ENCODE data around the gene RNF34.
A peak's percentile ranks its signal among the peaks of the same experiment; 100 is the strongest.
"Not testable (repeated sequence)": the region's sequence is repeated elsewhere in the genome, so short reads cannot be mapped to it uniquely, and the experiment has no call there.

The RNF34 gene, protein sequence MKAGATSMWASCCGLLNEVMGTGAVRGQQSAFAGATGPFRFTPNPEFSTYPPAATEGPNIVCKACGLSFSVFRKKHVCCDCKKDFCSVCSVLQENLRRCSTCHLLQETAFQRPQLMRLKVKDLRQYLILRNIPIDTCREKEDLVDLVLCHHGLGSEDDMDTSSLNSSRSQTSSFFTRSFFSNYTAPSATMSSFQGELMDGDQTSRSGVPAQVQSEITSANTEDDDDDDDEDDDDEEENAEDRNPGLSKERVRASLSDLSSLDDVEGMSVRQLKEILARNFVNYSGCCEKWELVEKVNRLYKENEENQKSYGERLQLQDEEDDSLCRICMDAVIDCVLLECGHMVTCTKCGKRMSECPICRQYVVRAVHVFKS

DNA sequence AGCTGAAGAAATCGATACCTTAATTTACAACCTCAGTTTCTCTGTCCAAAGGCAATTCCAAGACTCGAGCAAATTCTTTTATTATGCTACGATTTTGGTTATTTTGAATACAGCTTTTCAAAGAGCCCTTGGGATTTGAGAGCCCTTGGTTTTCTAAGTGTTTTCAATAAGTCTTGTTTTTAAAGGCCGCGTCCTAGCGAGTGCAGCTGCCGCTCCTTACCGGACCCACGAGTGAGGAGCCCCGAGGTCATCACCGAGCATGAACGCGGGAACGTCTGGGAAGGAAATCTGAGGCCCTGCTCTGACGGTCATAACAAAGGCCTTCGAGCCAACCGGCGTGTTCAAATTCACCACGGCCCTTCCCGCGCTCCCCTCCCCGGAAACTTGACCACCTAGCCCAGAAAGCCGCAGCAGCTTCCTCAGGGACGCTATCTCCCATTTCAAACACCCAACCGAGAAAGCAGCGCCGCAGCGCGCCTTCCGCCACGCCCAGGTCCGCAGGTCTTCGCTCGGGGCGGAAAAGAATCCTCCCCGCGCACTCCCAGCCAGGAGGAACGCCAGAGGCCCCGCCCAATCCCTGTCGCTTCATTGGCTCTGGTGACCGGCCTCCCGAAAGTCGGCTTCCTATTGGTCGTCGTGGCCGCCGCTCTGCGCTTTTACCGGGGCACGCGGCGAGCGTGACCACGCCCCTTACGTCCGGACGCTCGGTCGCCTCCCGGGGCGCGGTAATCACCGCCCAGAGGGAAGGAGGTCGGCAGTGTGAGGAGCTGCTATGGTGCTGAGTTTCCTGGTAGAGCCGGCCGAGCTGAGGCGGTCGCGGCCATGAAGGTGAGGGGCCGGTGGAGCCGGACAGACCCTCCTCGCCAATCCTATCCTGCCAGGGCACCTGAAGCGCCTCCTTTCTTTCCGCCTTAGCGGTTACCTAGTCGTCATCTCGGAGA, at the start of gene RNF34:
RNF34 (plus strand) TSS at position 728 of the 941 bp plus-strand sequence; CDS start at position 823, 95 bp downstream.
- peak; percentile 92 for DNase-seq (ENCODE audit: low read depth)
- H3K4me3 ChIP-seq (ENCODE audit: low read depth, low read length) = peak within 1 kb of the TSS; percentile 80

DNA sequence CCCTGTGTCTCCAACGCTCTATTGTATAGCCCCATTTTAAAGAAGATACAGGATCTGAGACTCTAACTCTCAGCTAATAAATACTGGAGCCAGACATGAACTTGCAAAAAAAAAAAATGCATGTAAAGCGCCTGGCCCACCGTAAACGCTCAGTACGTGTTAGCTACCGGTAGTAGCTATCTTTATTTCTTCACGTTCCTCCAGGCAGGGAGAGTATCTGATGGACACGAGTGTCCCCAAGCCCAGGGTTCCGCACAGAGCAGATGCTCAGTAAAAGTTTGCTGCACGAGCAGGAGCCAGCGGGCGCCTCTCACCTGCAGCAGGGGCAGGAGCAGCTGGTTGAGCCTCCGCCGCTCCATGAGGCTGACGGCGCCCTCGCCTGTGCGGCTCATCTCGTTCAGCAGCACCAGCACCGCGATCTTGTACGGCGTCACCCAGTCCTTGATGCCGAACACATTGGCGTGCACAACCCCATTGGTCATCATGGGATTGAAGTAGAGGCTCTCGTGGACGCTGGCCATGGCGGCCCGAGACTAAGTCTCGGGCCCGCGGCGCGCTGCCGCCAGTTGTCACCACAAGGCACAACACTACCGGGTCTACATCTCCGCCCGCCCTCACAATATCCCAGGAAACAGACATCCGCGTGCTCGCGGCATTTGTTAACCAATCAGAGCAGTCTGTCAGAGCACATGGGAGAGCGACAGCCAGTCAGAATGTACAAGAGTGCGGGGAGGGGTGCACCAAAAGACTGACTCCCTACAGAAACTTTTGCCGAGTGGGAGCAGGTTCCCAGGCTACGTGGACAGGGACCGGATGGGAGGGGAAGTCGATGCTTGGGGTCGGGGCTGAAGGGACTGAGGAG, 47.9 kb upstream of the RNF34 start, which contains the start of gene ANAPC5:
ANAPC5 (minus strand) TSS at position 592 of the 862 bp plus-strand sequence; CDS start at position 521, 71 bp downstream.
- DNase-seq (ENCODE audit: low read depth) = peak; percentile 97
- H3K4me3 ChIP-seq (ENCODE audit: low read depth, low read length) = peak within 1 kb of the TSS; percentile 88

DNA sequence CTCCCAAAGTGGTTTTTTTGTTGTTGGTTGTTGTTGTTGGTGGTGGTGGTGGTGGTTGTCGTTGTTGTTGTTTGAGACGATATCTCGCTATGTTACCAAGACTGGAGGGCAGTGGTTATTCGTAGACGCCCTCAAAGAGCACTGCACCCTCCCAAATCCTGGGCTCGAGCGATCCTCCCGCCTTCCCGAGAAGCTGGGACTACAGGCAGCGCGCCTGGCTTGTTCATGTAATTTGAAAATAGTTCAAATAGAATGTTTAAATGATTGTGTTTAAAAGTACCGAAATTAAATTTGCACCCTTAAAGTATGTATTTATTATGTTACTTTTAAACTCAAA, 47.3 kb upstream of the RNF34 start:
- H3K4me3 ChIP-seq (ENCODE audit: low read depth, low read length) = peak overlapping the region; percentile 88
- no peak for DNase-seq (ENCODE audit: low read depth)

DNA sequence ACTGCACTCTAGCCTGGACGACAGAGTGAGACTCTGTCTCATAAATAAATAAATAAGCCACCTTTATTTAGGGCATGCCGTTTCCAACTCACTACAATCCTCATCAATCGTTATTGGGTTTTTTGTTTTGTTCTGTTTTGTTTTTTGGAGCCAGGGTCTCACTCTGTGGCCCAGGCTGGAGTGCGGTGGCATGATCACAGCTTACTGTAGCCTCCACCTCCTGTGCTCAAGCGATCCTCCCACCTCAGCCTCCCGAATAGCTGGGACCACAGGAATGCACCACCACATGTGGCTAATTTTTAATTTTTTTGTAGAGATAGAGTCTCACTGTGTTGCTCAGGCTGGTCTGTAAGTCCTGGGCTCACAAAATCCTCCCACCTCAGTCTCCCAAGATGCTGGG, 44.1 kb upstream of the RNF34 start:
- no peak overlapping the region for H3K4me3 ChIP-seq (ENCODE audit: low read depth, low read length)
- DNase-seq (ENCODE audit: low read depth) = no peak

DNA sequence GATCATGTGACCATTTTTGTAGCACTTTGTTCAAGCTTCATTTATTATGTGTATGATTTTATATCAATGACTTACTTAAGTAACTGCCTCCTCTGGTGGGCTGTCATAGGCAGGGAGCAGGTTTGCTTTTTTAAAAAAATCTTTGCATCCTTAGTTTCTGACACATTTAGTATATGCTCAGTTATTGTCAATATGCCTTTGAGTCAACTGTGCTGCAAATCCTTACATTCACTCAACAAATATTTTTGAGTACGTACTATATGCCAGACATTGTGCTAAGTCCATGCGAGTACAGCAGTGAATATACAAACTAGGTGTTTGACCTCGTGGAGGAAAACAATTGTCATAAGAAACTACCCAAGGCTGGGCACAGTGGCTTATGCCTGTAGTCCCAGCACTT, 43.3 kb upstream of the RNF34 start:
- H3K4me3 ChIP-seq (ENCODE audit: low read depth, low read length) = no peak overlapping the region
- DNase-seq (ENCODE audit: low read depth) = no peak

DNA sequence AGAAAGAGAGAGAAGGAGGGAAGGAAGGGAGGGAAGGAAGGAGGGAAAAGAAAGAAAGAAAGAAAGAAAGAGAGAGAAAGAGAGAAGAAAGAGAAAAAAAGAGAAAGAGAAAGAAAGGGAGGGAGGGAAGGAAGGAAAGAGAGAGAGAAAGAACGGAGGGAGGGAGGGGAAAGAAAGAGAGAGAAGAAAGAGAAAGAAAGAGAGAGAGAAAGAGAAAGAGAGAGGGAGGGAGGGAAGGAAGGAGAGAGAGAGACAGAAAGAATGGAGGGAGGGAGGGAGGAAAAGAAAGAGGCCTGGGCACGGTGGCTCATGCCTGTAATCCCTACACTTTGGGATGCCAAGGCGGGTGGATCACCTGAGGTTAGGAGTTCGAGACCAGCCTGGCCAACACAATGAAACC, 42.6 kb upstream of the RNF34 start:
- DNase-seq (ENCODE audit: low read depth) = no peak
- H3K4me3 ChIP-seq (ENCODE audit: low read depth, low read length) = no peak overlapping the region

DNA sequence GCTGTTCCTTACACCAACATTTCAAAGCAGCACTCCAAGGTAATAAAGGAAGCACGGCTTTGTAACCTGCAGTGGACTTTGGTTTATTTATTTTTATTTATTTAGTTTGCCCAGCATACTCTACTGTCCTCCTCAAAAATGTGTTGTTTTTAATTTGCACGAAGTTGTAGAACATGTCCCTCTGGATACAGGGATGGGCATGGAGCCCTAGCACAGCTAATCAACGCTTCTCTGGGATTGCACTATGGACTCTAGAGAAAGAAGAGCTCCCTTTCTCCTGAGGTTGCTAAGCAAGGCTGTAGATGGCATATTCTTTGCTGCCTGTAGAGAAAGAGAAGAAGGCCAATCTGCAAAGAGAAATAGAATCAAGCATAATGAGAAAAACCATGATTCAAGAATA, 41.8 kb upstream of the RNF34 start:
- no peak overlapping the region for H3K4me3 ChIP-seq (ENCODE audit: low read depth, low read length)
- no peak for DNase-seq (ENCODE audit: low read depth)

DNA sequence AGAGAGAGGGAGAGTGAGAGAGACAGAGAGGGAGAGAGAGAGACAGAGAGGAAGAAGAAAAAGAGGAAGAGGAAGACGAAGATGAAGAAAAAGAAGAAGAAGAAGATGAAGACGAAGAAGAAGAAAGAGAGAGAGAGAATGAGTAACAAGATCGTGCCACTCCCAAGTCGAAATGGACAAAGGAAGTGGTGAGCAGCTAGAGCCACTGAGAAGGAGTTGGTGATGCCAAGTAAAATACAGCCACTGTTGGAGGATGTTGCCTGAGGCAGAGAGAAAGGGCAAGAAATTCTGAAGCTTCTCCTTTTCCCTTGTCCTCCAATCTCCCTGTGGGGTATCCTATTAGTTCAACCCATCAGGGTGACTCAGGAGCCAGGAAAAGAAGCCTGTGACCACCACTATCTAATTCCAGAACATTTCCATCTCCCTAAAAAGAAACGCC, 35.2 kb upstream of the RNF34 start:
- no peak for DNase-seq (ENCODE audit: low read depth)

DNA sequence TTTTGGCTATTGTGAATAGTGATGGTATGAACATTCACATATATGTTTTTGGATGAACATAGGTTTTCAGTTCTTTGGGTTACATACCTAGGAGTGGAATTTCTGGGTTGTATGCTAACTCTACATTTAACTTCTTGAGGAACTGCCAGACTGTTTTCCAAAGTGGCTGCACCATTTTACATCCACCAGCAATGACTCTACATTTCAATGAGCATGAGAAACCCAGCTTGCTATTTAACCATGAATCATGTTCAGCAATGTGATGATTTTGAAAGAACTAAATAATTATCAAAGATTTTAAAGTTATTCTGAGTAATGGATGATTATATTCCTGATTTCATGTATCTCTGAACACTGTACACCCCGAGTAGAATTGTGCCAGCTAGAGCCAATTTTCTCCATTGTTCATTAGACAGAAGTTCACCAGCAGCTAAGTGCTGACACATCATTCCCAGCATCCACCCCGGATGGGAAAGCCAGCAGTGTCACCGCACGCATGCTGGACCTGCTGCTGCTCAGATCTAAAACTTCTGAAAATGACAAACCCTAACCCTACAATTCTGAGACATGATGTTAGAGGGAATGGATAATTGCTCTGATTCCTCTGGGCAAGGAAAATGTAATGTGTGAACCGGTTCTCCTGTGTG, 34.4 kb upstream of the RNF34 start:
- no peak overlapping the region for H3K4me3 ChIP-seq (ENCODE audit: low read depth, low read length)
- no peak for DNase-seq (ENCODE audit: low read depth)

More for the DNA sequence above, 35.2 kb upstream of the RNF34 start:
- H3K4me3 ChIP-seq (ENCODE audit: low read depth, low read length) = no peak overlapping the region

DNA sequence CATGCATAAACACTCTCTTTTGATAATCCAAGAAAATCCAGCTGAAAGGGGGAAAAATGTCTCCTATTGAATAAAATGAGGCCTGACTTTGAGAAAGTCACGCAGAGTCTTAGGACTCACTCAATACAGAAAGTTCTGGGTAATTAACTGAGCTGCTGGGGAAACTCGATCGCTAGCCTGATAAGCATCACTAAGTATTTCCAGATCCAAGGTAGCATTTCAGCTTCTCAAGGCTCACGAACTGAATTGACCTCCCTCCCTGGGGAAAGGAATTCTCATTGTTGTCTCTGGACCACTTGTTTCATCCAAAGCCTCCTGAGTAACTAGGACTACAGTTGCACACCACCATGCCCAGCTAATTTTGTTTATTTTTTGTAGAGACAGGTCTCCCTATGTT, 33.9 kb upstream of the RNF34 start:
- no peak for DNase-seq (ENCODE audit: low read depth)

DNA sequence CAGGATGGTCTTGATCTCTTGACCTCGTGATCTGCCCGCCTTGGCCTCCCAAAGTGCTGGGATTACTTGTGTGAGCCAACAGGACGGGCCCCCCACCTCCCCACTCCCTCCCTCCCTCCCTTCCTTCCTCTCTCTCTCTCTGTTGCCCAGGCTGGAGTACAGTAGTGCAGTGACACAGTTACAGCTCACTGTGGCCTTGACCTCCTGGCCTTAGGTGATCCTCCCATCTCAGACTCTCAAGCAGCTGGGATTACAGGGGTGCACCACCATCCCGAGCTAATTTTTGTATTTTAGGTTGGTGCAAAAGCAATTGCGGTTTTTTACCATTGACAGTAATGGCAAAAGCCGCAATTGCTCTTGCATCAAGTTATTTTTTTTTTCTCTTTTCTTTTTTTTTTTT, 28.5 kb upstream of the RNF34 start:
- no peak for DNase-seq (ENCODE audit: low read depth)
- H3K4me3 ChIP-seq (ENCODE audit: low read depth, low read length) = no peak overlapping the region

More for the DNA sequence above, 33.9 kb upstream of the RNF34 start:
- no peak overlapping the region for H3K4me3 ChIP-seq (ENCODE audit: low read depth, low read length)

DNA sequence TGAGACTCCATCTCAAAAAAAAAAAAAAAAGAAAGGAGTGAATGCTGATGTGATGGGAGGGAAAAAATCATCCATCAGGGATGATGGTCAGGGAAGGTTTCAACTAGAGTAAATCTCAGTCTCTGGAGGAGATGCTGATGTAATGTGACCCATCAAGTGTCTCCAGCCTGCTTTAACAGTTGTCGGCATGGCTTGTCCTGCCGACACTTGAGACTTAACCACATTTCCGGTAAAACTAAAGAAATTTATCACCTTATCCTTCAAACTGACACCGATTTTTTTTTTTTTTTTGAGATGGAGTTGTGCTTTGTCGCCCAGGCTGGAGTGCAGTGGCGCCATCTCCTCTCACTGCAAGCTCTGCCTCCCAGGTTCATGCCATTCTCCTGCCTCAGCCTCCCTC, 26.2 kb upstream of the RNF34 start:
- H3K4me3 ChIP-seq (ENCODE audit: low read depth, low read length) = no peak overlapping the region
- no peak for DNase-seq (ENCODE audit: low read depth)

DNA sequence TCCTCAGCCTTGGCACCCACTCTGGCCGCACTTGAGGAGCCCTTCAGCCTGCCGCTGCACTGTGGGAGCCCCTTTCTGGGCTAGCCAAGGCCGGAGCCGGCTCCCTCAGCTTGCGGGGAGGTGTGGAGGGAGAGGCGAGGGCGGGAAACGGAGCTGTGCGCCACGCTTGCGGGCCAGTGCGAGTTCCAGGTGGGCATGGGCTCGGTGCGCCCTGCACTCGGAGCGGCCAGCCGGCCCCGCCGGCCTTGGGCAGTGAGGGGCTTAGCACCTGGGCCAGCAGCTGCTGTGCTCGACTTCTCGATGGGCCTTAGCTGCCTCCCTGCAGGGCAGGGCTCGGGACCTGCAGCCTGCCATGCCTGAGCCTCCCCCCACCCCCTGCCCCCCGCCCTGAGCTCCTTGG, 25.6 kb upstream of the RNF34 start:
- not testable (repeated sequence) for DNase-seq (ENCODE audit: low read depth); H3K4me3 ChIP-seq (ENCODE audit: low read depth, low read length)

DNA sequence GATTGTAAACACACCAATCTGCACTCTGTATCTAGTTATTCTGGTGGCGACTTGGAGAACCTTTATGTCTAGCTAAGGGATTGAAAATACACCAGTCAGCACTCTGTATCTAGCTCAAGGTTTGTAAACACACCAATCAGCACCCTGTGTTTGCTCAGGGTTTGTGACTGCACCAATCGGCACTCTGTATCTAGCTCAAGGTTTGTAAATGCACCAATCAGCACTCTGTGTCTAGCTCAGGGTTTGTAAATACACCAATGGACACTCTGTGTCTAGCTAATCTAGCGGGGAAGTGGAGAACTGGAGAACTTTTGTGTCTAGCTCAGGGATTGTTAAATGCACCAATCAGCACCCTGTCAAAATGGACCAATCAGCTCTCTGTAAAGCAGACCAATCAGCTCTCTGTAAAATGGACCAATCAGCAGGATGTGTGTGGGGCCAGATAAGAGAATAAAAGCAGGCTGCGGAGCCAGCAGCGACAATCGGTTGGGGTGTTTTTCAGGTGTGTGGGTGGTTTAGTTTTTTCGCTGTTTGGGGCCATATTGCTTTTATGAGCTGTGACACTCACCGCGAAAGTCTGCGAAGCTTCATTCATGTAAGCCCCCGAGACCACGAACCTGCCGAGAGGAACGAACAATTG, 24.9 kb upstream of the RNF34 start:
- H3K4me3 ChIP-seq (ENCODE audit: low read depth, low read length); DNase-seq (ENCODE audit: low read depth): not testable (repeated sequence)

DNA sequence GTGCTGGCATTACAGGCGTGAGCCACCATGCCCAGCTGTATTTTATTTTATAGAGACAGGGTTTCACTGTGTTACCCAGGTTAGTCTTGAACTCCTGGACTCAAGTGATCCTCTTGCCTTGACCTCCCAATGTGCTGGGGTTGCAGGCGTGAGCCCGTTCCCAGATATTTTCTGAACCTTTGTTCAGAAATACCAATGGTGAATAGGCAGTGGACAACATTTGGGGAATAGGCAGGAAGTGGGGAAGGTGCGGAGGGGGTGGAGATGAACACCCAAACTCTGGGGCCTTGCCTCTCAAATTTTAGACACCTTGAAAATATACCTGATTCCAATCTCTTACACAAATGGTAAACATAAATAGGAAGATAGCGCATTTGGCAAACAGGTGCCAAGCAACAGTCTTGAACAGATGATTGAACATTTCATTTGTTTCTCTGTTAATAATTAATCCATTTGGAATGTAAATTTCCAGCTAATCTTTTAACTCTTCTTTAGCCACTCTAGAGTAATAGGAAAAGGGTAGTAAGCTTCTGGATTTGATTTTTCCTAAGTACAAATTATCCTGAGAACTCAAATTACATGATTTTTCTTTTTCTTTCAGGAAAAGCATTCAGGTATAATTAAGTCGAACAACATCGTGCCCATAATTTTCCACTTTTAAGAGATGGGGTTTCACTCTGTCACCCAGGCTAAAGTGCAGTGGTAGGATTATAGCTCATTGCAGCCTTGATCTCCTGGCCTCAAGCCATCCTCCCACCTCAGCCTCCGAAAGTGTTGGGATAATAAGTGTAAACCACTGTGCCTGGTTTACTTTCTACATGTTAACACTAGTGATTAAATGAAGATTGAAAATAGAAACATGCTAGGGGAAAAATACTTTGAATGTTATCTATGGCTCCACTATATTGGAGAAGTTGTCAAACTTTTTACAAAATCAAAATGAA, 22.9 kb upstream of the RNF34 start:
- no peak overlapping the region for H3K4me3 ChIP-seq (ENCODE audit: low read depth, low read length)
- no peak for DNase-seq (ENCODE audit: low read depth)

DNA sequence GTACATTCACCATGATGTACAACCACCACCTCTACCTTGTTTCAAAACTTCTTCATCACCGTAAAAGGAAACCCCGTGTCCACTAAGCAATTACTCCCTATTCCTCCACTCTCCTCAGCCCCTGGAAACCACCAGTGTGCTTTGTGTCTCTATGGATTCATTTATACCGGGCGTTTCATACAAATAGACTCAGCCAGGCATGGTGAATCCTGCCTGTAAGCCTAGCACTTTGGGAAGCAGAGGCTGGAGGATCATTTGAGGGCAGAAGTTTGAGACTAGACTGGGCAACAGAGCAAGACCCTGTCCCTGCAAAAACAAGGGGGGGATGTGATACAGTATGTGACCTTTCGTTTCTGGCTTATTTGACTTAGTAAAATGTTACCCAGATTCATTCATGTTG, 21.2 kb upstream of the RNF34 start:
- DNase-seq (ENCODE audit: low read depth) = no peak
- no peak overlapping the region for H3K4me3 ChIP-seq (ENCODE audit: low read depth, low read length)

DNA sequence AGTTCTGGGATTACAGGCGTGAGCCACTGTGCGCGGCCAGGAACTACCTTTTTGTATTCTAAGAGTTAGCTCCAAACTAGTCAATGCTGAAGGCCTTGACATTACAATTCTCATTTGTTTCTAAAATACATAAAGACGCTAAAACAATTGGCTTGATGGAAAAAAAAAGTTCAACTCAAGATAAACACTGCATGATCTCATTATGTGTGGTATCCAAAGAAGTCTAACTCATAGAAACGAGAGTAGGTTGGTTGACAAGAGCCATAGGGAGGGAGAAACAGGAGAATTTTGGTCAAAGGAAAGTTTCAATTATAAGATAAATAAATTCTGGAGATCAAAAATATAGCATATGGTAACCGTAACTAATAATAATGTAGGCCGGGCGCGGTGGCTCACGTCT, 20.0 kb upstream of the RNF34 start:
- no peak overlapping the region for H3K4me3 ChIP-seq (ENCODE audit: low read depth, low read length)
- no peak for DNase-seq (ENCODE audit: low read depth)

DNA sequence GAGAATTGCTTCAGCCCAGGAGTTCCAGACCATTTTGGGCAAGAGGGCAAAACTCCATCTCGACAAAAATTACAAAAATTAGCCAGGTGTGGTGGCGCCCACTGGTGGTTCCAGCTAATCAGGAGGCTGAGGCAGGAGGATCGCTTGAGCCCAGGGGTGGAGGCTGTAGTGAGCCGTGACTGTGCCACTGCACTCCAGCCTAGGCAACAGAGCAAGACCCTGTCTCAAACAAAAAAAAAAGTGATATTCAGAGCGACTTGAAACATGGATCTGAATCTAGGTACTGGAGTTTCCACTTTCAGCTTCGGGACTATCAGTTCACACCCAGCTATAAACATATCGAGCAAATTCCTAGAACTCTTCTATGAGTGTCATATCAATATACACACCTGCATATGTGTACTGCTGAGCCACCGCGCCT, 16.3 kb upstream of the RNF34 start:
- no peak for DNase-seq (ENCODE audit: low read depth)
- no peak overlapping the region for H3K4me3 ChIP-seq (ENCODE audit: low read depth, low read length)
